Amniotic stem cell (primary cell): ENCODE results near the gene C1orf115.
"Not testable (repeated sequence)": the region's sequence is repeated elsewhere in the genome, so short reads cannot be mapped to it uniquely, and the experiment has no call there.

Source experiments
- DNase-seq: peaks from one replicate; lab custom pipeline; 2025; lab: John Stamatoyannopoulos, UW

C1orf115 gene

DNA sequence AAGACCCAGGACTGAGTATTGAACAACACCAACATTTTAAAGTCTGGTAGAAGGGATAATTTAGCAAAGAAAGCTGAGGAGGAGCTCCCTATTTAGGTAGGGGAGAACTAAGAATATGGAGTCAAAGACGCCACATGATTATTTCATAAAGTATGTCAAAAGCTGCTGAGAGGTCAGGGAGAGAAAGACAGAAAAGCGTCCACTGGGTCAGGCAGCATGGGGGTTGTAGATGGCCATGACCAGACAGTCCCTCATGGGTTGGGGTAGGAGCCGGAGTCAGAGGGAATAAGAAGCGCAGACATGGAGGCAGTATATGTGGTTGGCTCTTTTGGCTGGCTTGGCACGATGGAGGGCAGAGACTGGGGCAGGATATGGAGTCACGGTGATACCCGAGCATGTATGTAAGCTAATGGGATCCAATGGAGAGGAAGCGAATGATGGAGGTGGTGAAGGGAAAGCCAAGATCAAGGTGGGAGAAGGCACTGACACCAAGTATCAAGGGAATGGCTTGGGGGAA, 4.8 kb downstream of the C1orf115 start:
- DNase-seq: no peak

DNA sequence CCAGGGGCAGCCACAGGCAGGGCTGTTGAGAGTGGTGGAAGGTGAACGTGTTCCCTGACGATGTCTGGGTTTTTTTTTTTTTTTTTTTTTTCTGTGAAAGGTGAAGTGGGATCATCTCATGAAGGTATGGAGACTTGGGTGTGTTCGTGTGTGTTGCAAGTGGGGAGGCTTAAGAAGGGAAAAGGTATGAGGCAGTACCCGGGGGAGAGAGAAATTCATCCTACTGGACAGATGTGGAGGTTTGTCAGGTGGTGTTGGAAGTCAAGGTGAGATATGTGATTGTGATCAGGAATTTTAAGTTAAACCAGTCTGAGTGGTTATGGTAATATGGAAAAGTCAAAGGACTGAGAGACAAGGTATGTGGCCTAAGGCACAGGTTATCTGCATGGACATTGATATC, 5.3 kb downstream of the C1orf115 start:
- DNase-seq: no peak

DNA sequence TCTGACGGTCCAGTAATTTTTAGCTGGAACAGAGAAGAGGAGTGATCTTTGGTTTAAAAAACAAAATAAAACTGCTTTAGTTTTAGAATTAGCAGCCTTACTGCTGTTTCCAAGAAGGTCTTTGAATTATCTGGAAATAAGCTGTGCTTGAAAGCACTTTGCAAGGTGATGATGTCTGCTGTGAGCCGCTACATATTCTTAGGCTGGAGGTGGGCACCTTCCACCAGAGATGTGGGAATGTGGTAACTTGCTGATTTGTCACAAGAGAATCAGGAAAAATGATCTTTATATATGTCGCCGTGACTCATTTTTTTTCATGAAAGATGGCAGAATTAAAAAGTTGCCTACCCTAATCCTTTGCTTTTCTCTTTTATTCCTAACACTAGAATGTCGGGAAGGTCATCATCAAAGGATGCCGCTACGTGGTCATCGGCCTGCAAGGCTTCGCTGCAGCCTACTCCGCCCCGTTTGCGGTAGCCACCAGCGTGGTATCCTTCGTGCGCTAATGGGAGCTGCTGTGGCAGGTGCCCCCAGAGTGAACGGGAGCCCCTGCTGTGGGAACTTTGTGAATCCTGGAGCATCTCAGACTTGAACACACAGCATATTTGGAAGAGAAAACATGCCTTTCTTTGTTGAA, 6.2 kb downstream of the C1orf115 start:
- no peak for DNase-seq

DNA sequence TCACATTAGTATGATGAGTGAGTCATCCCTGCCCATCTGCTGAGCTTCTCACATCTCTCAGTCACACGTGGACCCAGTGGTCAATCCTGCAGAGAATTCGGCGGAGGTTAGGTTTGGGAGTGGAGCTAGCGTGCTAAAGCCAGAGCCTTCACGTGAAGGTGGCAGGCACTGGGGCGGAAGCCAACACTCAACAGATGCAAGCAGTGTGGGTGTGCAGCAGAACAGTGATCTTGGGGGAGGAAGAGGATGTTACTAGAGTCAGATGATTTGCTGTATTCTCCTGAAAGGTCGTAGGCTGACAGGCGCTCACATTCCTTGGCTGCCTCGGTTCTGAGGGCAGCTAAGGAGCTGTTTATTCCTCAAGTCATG, 6.7 kb downstream of the C1orf115 start:
- no peak for DNase-seq

DNA sequence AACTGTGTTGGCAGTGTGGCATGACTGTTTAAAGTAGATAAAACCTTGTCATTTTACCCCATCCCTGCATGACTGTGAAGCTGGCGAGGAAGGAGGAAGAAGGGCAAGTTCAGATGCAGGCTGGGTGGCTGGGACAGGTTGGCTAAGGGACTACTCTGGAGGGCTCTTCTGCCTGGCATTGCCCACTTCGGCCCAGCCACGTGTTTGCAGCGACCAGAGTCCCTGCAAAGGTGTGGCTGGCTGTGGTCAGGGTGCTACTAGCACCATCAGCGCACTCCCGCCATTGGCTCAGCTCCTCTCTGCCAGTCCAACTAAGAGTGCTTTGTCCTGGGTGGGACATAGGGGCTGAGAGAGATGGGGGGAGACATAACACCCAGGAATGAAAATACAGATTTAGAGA, 7.2 kb downstream of the C1orf115 start:
- no peak for DNase-seq

DNA sequence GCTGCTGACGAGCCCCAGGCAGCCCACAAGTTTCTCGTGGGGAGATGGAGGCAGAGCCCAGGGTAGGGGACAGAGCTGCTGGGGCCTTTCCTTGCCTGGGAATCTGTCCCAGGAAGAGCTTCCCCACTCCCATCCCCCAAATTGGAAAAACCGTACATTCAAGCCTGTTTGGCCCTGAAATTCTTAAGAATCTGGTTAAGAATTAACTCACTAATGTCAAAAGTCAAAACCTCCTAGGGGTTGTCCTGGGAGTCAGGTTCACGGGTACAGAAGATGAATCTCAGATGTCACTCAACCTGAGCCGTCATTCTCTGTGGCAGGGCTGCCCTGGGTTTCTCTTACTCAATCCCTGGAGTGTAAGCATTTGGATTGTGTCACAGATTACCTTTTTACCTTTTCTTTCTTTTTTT, 8.4 kb downstream of the C1orf115 start:
- DNase-seq: no peak

DNA sequence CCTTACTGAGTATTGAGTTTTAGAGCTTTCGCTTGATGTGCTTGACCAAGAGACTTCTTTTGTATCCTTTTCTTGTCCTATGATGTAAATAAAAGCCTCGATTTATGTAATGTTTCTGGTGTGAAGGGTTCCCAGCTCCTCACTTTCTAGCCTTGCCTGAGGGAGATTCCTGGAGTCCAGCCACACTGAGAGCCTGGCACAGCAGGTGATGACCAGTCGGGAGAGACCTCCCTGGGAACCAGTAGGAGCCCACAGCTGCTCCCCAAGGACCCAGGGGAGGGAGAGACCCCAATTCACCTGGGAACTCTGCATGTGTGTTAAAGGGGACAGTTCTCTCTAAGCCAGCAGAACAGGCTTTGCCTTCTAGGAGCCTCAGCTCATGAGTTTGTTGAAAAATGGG, 8.9 kb downstream of the C1orf115 start:
- no peak for DNase-seq

DNA sequence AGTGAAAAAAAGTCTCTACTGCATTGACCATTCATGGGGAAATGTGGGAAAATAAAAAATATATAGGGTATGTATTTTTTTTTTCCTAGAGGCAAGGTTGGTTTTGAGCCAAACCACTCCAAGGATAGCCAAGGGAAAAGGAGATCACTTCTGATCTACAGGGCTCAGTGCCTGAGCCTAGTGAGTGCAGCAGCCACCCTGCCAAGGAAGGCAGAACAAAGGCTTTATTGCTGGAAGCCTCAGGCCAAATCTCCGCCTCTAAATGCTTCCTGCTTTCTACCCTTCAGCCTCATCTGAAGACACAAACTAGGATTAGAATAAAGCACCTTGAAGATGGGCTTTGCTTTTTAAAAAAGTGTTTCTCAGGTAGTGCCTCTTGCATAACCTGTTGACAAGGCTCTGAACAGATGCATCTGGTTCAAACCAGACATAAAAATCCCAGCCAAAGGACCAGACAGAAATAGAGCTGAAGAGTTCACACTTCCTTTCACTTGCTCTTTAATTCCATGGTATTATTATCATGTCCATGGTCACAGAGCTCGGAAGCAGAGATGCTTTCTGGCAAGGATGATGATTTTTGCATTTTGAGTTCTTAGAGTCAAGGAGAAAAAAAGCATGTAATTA, 10.5 kb downstream of the C1orf115 start:
- no peak for DNase-seq

DNA sequence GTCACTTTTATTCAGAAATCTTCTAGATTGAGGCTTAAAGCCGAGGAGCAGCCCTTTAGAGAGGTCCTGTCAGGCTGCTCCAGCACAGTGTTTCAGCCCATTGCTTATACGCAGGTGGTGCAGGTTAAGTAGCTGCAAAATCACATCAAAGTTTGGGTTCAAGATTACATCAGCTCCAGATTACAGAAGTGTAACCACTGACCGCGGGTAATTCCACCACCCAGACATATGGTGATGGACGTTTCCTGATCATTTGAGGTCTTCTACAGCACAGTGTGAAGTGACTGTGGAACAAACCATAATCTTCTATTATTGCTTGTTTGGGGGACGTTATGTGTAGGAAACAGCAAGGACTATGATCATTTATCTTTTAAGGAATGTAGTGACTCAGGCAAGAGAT, 11.8 kb downstream of the C1orf115 start:
- DNase-seq: no peak

DNA sequence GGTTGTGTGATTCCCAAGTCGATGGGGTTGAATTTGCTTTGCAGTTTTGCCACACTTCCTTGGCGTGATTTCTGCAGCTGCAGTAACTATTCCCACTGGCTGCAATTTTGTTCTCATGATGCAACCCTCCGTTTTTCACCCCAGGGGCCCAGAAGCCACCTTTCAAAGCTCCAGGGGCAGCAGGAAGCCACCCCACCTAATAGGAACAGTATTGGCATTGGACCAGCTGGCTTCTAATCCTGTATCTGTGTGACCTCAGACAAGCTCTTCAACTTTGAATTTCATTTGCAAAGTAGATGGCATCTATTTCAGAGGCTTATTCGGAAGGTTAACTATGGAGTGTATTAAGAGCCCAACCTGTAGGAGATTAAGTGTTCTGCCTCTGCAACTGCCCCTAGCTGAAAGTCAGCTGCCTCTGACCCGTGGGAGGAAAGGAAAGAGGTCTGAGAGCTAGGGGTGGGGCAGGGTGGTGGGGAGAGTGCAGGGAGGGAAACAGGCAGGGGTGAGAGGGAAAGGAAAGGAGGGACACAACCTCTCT, 12.6 kb downstream of the C1orf115 start:
- DNase-seq: no peak

DNA sequence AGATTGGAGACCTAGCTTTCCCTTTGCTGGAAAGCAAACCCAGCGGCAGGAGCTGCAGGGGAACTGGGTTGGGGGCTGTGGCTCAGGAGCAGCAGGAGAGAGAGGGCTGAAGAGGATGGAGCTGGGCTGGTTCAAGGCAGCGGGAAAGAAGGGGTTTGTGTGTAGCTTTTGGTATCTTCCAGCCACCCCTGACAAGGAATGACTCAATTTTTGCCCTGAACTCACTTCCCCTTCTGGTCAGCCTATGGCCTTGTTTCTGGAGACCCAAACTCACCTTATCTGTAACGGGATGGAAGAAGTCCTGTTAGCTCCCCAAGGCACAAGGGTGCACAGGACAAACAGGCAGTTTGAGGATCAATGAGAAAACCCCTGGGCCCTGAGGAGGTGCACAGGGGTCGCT, 13.1 kb downstream of the C1orf115 start:
- DNase-seq: no peak

DNA sequence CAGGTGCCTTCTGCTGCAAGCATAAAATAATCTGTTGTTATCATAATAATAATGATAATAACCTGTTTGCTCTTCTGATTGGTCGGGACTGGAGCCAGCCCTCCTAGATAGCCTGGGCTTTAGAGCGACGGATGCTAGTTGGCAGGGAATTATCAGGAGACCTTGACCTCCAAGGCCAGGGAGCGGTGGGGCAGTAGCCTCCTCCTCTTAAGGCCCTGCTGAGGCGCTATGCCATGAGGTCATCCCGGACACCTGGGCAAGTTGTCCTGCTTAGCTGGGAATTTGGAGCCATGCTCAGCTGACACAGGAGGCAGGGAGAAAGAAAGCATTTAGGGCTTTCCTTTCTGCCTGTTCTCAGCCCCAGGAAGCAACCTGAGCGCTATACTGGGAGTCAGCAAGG, 15.6 kb downstream of the C1orf115 start:
- DNase-seq: no peak

DNA sequence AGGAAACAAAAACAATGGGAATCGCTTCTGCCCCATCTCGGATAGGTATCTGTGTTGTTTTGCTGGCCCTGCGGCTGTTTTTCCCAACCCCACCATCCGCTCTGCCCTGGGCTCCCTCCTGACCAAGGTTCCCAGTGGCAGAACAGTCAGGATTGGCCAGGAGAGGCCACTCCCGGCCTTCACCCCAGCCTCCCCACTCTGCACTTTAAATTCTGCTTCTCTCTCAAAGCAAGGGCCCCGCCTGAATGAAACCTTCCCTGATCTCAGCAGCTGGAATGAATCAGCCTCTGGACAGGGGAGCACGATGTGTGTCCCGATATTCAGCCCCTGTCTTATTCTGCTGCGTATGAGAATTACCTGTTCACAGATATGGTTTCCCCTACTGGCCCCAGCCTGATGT, 16.3 kb downstream of the C1orf115 start:
- DNase-seq: no peak

DNA sequence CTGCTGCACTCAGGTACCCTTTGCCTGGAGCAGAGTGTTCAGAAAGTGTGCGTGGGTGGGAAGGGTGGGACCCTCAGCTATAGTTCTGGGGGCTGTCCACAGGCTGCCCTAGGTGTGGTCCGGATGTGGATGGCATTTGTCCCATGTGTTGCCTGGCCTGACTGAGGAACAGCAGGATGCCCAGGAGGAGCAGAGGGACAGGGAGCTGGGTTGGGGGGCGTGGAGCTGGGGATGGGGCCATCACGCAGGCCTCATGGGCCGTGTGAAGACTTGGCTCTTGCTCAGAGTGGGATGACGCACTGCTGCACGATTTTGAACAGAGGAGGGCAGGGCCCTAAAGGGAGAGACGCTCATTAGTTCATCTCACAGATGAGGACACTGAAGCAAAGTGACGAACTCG, 17.0 kb downstream of the C1orf115 start:
- no peak for DNase-seq

DNA sequence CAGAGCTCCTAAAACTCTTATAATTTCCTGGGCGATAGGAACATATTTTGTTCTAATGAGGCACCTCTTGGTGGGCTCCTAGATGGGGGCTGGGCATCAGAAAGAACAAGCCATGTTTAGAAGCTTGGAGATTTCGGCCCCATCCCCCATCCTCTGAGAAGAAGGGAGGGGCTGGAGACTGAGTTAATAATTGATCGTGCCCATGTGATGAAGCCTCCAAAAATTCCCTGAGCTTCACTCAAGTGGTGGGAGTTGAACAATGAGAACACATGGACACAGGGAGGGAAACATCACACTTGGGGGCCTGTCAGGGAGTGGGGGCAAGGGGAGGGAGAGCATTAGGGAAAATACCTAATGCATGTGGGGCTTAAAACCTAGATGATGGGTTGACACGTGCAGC, 18.1 kb downstream of the C1orf115 start:
- no peak for DNase-seq

DNA sequence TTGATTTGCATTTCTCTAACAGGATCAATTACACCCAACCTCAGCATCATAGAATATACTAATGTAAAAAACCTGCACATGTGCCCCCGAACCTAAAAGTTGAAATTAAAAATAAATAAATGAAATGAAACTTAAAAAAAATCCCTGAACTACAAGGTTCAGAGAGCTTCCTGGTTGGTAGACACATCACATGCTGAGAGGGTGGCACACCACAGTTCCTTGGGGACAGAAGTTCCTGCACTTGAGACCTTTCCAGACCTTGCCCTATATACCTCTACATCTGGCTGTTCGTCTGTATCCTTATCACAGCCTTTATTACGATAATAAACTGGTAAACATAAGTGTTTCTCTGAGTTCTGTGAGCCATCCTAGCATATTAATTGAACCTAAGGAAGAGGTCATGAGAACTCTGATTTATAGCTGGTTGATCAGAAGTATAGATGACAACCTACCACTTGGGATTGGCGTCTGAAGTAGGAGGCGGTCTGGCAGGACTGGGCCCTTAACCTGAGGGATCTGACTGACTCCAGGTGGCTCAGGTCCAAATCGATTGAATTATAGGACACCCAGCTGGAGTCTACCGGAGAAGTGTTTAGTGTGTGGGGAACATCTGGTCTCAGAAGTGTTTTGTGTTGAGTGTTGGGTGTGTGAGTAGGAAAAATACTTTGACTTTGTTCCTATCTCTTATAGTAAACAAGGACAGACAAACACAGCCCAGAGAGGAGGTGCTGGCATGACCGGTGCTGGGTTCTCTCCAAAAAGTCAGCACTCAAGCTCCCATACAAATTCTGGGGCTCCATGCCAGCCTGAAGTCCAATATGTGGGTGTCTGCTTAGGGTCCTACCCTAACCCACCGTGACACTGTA, 19.0 kb downstream of the C1orf115 start:
- no peak for DNase-seq

DNA sequence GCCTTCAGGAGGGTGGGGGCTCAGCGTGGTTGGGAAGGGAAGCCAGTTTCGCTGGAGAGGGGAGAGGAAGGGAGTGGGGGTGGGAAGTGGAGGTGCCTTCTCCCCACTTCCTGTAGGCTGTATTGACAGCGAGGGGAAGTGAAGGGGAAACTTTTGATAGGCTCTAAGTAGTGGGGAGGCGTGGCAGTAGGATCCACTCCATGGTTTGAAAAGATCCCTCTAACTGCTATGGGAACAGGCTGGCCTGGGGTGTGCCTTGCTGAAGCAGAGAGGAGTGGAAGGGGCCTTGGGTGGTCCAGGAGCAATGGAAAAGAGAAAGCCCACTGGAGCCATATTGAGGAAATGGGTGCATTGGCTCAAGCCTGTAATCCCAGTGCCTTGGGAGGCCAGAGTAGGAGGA, 20.2 kb downstream of the C1orf115 start:
- no peak for DNase-seq

DNA sequence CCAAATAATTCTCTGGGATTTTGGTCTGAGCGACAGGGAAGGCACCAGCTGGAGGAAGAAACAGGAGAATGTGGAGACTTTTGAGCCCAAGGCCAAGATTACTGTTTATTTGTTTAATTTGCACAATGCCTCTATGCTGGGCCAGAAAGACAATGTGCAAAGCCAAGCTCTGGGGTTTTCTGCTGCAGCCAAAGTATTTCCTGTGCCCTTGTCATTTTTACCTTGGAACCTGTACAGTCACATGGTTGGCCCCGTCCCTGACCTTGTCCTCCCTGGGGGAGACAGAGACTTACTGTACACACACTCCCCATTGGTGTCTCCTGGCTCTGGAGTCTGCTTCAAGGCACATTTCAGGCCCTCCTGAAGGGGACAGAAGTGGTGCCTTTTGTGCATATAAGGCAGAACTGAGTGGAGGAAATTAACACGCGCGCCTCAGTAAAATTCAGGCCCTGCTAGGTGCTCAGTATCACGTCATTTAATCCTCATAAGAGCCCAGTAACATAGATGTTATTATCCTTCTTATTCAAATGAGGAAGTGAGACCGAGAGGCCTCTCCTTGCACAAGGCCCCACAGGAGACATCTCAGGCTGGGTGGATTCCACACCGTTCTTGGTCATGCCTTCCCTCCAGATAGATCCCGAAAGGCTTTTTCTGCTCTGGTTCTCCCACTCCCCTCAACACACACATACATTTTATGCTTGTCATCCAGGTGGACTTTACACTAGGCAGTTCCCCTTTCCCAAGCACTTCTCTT, 21.1 kb downstream of the C1orf115 start:
- no peak for DNase-seq

DNA sequence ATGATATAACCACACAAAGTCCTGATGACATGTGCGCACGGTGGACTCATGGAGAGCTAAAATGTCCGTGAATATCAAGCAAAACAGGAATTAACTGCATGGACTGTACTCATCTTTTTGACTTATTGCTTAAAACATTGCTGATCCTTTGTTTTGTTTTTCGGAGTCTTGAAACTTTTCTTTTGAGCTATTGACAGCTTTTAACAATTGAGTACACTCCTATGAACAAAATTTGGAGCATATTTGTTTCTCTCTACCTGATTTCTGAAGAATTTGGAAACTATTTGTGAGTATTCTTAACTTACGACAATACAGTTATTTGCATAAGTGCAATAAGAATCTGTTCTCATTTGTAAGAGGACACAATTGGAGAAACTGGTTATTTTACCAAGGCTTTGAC, 25.8 kb downstream of the C1orf115 start:
- DNase-seq: not testable (repeated sequence)

DNA sequence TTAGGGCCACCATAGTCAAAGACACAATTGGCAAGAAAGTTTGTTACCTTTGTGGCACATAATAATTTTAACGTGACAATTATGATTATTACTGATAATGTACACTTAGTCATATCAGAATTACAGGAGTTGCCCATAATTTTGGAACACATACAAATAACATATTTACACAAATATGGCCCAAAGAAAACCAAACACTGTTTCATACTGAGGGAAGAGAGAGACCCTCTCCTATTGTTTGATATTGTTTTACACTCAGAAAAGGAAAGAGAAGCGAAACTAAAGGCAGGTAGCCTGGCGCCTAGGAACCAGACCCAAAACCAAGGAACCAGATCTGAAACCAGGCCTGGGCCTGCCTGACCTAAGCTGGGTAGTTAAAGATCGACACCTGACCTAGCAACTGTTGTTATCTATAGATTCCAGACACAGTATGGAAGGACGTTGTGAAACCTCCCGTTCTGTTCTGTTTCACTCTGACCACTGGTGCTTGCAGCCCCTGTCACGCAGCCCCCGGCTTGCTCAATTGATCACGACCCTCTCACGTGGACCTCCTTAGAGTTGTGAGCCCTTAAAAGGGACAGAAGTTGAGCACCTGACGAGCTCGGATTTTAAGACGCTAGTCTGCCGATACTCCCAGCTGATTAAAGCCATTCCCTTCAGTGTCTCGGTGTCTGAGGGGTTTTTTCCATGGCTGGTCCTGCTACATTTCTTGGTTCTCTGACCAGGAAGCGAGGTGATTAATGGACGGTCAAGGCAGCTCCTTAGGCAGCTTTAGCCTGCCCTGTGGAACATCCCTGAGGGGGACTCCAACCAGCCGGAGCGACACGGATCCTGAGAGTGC, 27.9 kb downstream of the C1orf115 start:
- DNase-seq: no peak

DNA sequence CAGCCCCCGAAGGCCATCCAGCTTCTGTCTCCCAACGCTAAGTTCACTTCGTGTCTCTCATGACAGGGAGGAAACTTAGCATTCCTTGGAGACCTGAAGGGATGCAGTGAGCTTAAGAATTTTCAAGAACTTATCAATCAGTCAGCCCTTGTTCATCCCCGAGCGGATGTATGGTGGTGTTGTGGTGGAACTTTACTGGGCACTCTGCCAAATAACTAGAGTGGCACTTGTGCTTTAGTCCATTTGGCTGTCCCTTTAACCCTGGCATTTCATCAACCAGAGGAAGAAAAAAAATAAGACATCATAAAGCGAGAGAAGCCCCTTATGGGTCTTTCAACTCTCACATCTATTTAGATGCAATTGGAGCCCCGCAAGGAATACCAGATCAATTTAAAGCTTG, 31.1 kb downstream of the C1orf115 start:
- not testable (repeated sequence) for DNase-seq
